Activated CD8-positive, alpha-beta T cell treated with anti-CD3 and anti-CD28 coated beads for 36 hours (primary cell): ENCODE results near the gene OBI1. TPM values are rescaled to one million over a fixed set of nuclear protein-coding genes. Genes with fewer than 3 reads are reported as not detected.

Source experiments
- ATAC-seq: fragments of 200-7000 bp; cut with Tn5 transposase; one replicate; pipeline ENCODE4 v1.10.0; 2021; ENCODE audit warnings: mild to moderate bottlenecking, moderate library complexity
- CTCF ChIA-PET: fragments of 350-600 bp; sonication (Branson Sonifier 250); formaldehyde crosslinking; loops from one replicate; lab custom pipeline; 2021; ENCODE audit warnings: antibody characterized with exemption; lab: Charles Lee
- POLR2A ChIA-PET: fragments of 350-600 bp; sonication (Branson Sonifier 250); formaldehyde crosslinking; loops from one replicate; lab custom pipeline; 2021; ENCODE audit warnings: antibody characterized with exemption; lab: Charles Lee
- DNase-seq: peaks from one replicate; pipeline ENCODE4 v3.0.0-alpha.2; 2020
- H3K27ac Mint-ChIP-seq: one replicate; pipeline ENCODE4 v1.8.0; 2021; ENCODE audit warnings: mild to moderate bottlenecking, mixed read lengths
- H3K27me3 Mint-ChIP-seq: one replicate; pipeline ENCODE4 v1.8.0; 2021; ENCODE audit warnings: mixed read lengths
- H3K36me3 Mint-ChIP-seq: one replicate; pipeline ENCODE4 v1.8.0; 2021; ENCODE audit warnings: low read depth, mixed read lengths
- H3K4me1 Mint-ChIP-seq: one replicate; pipeline ENCODE4 v1.8.0; 2021; ENCODE audit warnings: low read depth, mixed read lengths
- H3K4me3 Mint-ChIP-seq: one replicate; pipeline ENCODE4 v1.8.0; 2021; ENCODE audit warnings: mild to moderate bottlenecking, moderate library complexity, mixed read lengths
- H3K9me3 Mint-ChIP-seq: one replicate; pipeline ENCODE4 v1.8.0; 2021; ENCODE audit warnings: mixed read lengths
- CTCF ChIP-seq: fragments of 200-600 bp; IDR thresholded peaks from one replicate; pipeline ENCODE4 v1.8.0; 2022; ENCODE audit warnings: antibody characterized with exemption, mild to moderate bottlenecking
- intact Hi-C: fragments of 100-400 bp; cut with micrococcal nuclease; formaldehyde crosslinking; loops from one replicate; pipeline ENCODE4 v1.10.0; 2022
- total RNA-seq, 2 experiments: library from RNA; stranded (reverse); gene quantifications; one replicate each; pipeline ENCODE4 v1.2.3, GENCODE V29; 2021

The OBI1 gene
- total RNA-seq, 2 experiments from 2014 or later = 17.5 to 19.1 TPM

- H3K36me3 Mint-ChIP-seq = no peaks in the 10 kb centered on the region
- ChIA-PET POLR2A (no interaction called here), CTCF (no interaction called here)
- H3K4me1 Mint-ChIP-seq = no peaks in the 10 kb centered on the region
- no peak for TF ChIP-seq CTCF
- peaks cover 19% of the 10 kb centered on the region for H3K27me3 Mint-ChIP-seq
- intact Hi-C loops = no loop called here
- ATAC-seq (no peak), DNase-seq (no peak)
- no peaks in the 10 kb centered on the region for H3K9me3 Mint-ChIP-seq
- H3K4me3 Mint-ChIP-seq = no peak overlapping the region
- H3K27ac Mint-ChIP-seq = no peak overlapping the region
Observed at GRCh38 chr13:78572459-78572858, 86.5 kb downstream of the OBI1 start.

- intact Hi-C loops = no loop called here
- no peaks in the 10 kb centered on the region for H3K4me1 Mint-ChIP-seq
- H3K27me3 Mint-ChIP-seq = peaks cover 10% of the 10 kb centered on the region
- no peak overlapping the region for H3K4me3 Mint-ChIP-seq
- H3K27ac Mint-ChIP-seq = no peak overlapping the region
- CTCF ChIA-PET = no interaction called here
- POLR2A ChIA-PET = no interaction called here
- TF ChIP-seq CTCF = no peak
- no peak for ATAC-seq
- no peaks in the 10 kb centered on the region for H3K36me3 Mint-ChIP-seq
- DNase-seq = no peak
- H3K9me3 Mint-ChIP-seq = no peaks in the 10 kb centered on the region
Observed at GRCh38 chr13:78569029-78569428, 89.9 kb downstream of the OBI1 start.

- no peak for DNase-seq
- no peak overlapping the region for H3K27ac Mint-ChIP-seq
- intact Hi-C loops = no loop called here
- TF ChIP-seq CTCF = no peak
- ChIA-PET CTCF (no interaction called here), POLR2A (no interaction called here)
- no peak overlapping the region for H3K4me3 Mint-ChIP-seq
- peaks cover 12% of the 10 kb centered on the region for H3K27me3 Mint-ChIP-seq
- H3K4me1 Mint-ChIP-seq = no peaks in the 10 kb centered on the region
- no peaks in the 10 kb centered on the region for H3K36me3 Mint-ChIP-seq
- ATAC-seq = no peak
- H3K9me3 Mint-ChIP-seq = no peaks in the 10 kb centered on the region
Observed at GRCh38 chr13:78566631-78567030, 92.3 kb downstream of the OBI1 start.

Other genes starting within 250 kb of the OBI1 start
- under 1 TPM; 0.07 to 0.20 TPM for gene POU4F1, start 55.6 kb downstream of the OBI1 start, total RNA-seq